ENCODE data around the gene FTH1.
"Not testable (repeated sequence)": the region's sequence is repeated elsewhere in the genome, so short reads cannot be mapped to it uniquely, and the experiment has no call there.

FTH1 gene

GRCh38 chr11:61963282-61964057 is 4.0 kb downstream of the FTH1 start:
- DNase-seq (ENCODE audit: low read depth in 2 of 2), result no peak

GRCh38 chr11:61963016-61963281 is 4.5 kb downstream of the FTH1 start:
- no peak for DNase-seq (ENCODE audit: low read depth in 2 of 2)

GRCh38 chr11:61962213-61963015 is 5.0 kb downstream of the FTH1 start:
- no peak for DNase-seq (ENCODE audit: low read depth in 2 of 2)

- DNase-seq (ENCODE audit: low read depth in 2 of 2), result no peak
Observed at GRCh38 chr11:61961570-61962212, 5.7 kb downstream of the FTH1 start.

GRCh38 chr11:61960532-61960931 is 6.9 kb downstream of the FTH1 start:
- DNase-seq (ENCODE audit: low read depth in 2 of 2), result no peak

- DNase-seq (ENCODE audit: low read depth in 2 of 2), result no peak
Observed at GRCh38 chr11:61959678-61960077, 7.8 kb downstream of the FTH1 start.

GRCh38 chr11:61959114-61959513 is 8.3 kb downstream of the FTH1 start:
- no peak for DNase-seq (ENCODE audit: low read depth in 2 of 2)

- no peak for DNase-seq (ENCODE audit: low read depth in 2 of 2)
Observed at GRCh38 chr11:61958590-61958989, 8.8 kb downstream of the FTH1 start.

- no peak for DNase-seq (ENCODE audit: low read depth in 2 of 2)
Observed at GRCh38 chr11:61957021-61957770, 10.2 kb downstream of the FTH1 start.

- no peak for DNase-seq (ENCODE audit: low read depth in 2 of 2)
Observed at GRCh38 chr11:61956191-61957020, 11.0 kb downstream of the FTH1 start.

- DNase-seq (ENCODE audit: low read depth in 2 of 2), result no peak
Observed at GRCh38 chr11:61955422-61956135, 11.9 kb downstream of the FTH1 start.

GRCh38 chr11:61954851-61955421 is 12.5 kb downstream of the FTH1 start:
- no peak for DNase-seq (ENCODE audit: low read depth in 2 of 2)

GRCh38 chr11:61954106-61954850 is 13.2 kb downstream of the FTH1 start:
- no peak for DNase-seq (ENCODE audit: low read depth in 2 of 2)

GRCh38 chr11:61953632-61954031 is 13.8 kb downstream of the FTH1 start:
- not testable (repeated sequence) for DNase-seq (ENCODE audit: low read depth in 2 of 2)

- DNase-seq (ENCODE audit: low read depth in 2 of 2), result no peak
Observed at GRCh38 chr11:61952882-61953281, 14.6 kb downstream of the FTH1 start.

GRCh38 chr11:61951484-61952135 is 15.8 kb downstream of the FTH1 start:
- DNase-seq (ENCODE audit: low read depth in 2 of 2), result no peak

GRCh38 chr11:61950035-61950547 is 17.3 kb downstream of the FTH1 start, which contains the start of gene BEST1:
Gene BEST1 (plus strand): TSS chr11:61950351. CDS start chr11:61951807, 1,456 bp downstream.
- DNase-seq (ENCODE audit: low read depth in 2 of 2), result no peak

- DNase-seq (ENCODE audit: low read depth in 2 of 2), result no peak
Observed at GRCh38 chr11:61949169-61950034, 18.0 kb downstream of the FTH1 start.
